IPS DF 19.7 (cell line): Measurements from ENCODE around the gene ANTKMT.

Experiments
- DNase-seq: peaks from one replicate; pipeline ENCODE4 v3.0.0-alpha.2; 2013; ENCODE audit warnings: low read depth, low spot score

ANTKMT gene

GRCh38 chr16:720990-721764 lies at the start of gene ANTKMT:
Gene ANTKMT (plus strand): TSS chr16:721146. CDS start chr16:721275, 129 bp downstream.
- DNase-seq = no peak

GRCh38 chr16:671353-672131 lies 49.4 kb upstream of the ANTKMT start:
- DNase-seq = no peak

- DNase-seq = no peak
Observed at GRCh38 chr16:672371-672770, 48.6 kb upstream of the ANTKMT start.

GRCh38 chr16:672851-673250 lies 48.1 kb upstream of the ANTKMT start:
- no peak for DNase-seq

- DNase-seq = no peak
Observed at GRCh38 chr16:673399-673991, 47.5 kb upstream of the ANTKMT start.

GRCh38 chr16:674214-674881 lies 46.6 kb upstream of the ANTKMT start:
- DNase-seq = no peak

- no peak for DNase-seq
Observed at GRCh38 chr16:674968-675883, 45.7 kb upstream of the ANTKMT start, which contains the start of gene RHBDL1. Gene RHBDL1 (plus strand): TSS chr16:675671. CDS start chr16:675791, 120 bp downstream.

- no peak for DNase-seq
Observed at GRCh38 chr16:675884-676564, 44.9 kb upstream of the ANTKMT start.

GRCh38 chr16:676565-676902 lies 44.4 kb upstream of the ANTKMT start:
- DNase-seq = no peak

- no peak for DNase-seq
Observed at GRCh38 chr16:676913-677312, 44.0 kb upstream of the ANTKMT start.

GRCh38 chr16:677316-678190 lies 43.4 kb upstream of the ANTKMT start:
- no peak for DNase-seq

- DNase-seq = no peak
Observed at GRCh38 chr16:678209-678857, 42.6 kb upstream of the ANTKMT start.

- DNase-seq = no peak
Observed at GRCh38 chr16:678858-679813, 41.8 kb upstream of the ANTKMT start.

GRCh38 chr16:679814-680624 lies 40.9 kb upstream of the ANTKMT start, which contains the start of gene STUB1:
Gene STUB1 (plus strand): TSS chr16:680410. CDS start chr16:680526, 116 bp downstream.
- no peak for DNase-seq

- DNase-seq = no peak
Observed at GRCh38 chr16:680625-680945, 40.4 kb upstream of the ANTKMT start.

GRCh38 chr16:680967-681745 lies 39.8 kb upstream of the ANTKMT start:
- DNase-seq = no peak
